Measurements from ENCODE around the gene FTO. TPM values are rescaled to one million over a fixed set of nuclear protein-coding genes. Genes with fewer than 3 reads are reported as not detected.
A peak's percentile ranks its signal among the peaks of the same experiment; 100 is the strongest.

Gene FTO
- total and polyA plus RNA-seq, 4 donors: 12.2 to 145 (median 57.7) TPM

DNA sequence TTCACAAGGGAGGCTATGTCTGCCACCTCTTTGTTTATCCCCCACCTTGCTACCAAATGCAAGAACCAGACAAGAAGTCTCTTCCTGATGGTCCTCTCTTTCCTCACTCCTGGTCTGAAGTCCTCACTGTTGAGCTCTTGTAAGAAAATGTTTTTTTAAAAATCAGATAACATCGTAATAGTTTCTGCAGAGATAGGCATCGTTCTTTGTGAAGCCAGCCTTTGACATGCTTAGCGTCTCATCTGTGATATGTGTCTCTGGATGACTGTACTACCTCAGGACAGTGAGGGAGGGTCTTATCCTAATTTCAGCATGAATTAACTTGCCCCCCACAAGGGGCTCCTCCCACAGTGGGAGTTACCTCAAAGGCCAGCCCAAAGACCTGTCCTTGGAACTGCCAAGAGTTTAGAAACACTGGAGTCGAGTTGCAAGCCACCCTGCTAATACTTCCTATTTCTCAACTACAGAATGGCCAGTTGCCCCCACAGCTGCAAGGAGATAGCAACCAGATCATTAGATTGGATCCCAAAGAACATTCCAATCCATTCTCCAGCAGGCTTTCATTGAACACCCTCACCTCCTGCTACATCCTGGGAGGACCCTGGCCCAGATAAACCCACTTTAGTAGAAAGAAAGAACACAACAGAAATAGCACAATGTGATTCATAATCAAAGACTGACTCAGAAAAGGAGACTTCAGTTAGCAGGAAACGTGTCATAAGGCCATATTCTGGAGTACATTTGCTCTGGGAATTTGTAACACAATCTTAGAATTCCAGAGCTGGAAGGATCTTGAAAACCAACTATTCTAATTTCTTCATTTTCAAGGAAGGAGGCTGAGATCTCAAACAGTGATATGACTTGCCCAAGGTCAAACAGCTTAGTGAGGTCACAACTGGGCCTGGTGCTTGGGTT lies 431.7 kb downstream of the FTO start:
- DNase-seq (no peak), ATAC-seq (ENCODE audit: insufficient read depth, low FRiP score) (no peak)
- H3K4me1 ChIP-seq (ENCODE audit: control insufficient read depth in 5 of 5, insufficient read depth in 5 of 5, low read length in 5 of 5): no peaks in the 10 kb centered on the region
- 67 to 70% methylated on average over 5 of the region's 5 CpGs for WGBS, 2 donors
- no peak overlapping the region for H3K9ac ChIP-seq (ENCODE audit: insufficient read depth in 1 of 2, low read length in 2 of 2)
- no peak overlapping the region for H3K27ac ChIP-seq (ENCODE audit: low read depth in 1 of 2, low read length in 1 of 2)
- peaks cover 0 to 2% (median 0%) of the 10 kb centered on the region in 4 donors for H3K9me3 ChIP-seq (ENCODE audit: control insufficient read depth in 4 of 4, insufficient read depth in 3 of 4, low read length in 3 of 4)
- no peaks in the 10 kb centered on the region for H3K36me3 ChIP-seq (ENCODE audit: control insufficient read depth in 4 of 4, insufficient read depth in 4 of 4, low read length in 4 of 4)
- TF ChIP-seq, protein P1, sequence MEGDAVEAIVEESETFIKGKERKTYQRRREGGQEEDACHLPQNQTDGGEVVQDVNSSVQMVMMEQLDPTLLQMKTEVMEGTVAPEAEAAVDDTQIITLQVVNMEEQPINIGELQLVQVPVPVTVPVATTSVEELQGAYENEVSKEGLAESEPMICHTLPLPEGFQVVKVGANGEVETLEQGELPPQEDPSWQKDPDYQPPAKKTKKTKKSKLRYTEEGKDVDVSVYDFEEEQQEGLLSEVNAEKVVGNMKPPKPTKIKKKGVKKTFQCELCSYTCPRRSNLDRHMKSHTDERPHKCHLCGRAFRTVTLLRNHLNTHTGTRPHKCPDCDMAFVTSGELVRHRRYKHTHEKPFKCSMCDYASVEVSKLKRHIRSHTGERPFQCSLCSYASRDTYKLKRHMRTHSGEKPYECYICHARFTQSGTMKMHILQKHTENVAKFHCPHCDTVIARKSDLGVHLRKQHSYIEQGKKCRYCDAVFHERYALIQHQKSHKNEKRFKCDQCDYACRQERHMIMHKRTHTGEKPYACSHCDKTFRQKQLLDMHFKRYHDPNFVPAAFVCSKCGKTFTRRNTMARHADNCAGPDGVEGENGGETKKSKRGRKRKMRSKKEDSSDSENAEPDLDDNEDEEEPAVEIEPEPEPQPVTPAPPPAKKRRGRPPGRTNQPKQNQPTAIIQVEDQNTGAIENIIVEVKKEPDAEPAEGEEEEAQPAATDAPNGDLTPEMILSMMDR (IDR thresholded peaks at IDR 0.05; ENCODE audit: control extremely low read depth, extremely low read depth): no peak
- H3K27me3 ChIP-seq (ENCODE audit: control insufficient read depth in 3 of 3, insufficient read depth in 3 of 3, low read length in 2 of 3): no peaks in the 10 kb centered on the region
- no peak overlapping the region for H3K4me3 ChIP-seq

DNA sequence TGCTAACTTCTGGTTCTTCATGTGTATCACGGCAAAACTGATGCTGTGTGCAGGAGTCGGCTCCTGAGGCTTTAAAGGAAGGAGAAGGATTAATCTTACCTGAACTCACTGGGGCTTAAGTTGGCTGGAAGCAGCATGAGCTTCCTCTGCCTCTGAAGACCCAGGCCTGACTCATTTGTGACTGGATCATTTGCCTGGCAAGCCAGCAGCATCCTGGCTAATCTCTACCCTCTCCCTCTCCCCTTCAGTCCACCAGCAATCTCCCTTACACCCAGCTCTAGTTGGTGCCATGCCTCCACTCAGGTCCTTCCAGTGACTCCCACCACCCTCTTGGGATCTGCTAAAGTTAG lies 432.3 kb downstream of the FTO start:
- H3K27ac ChIP-seq (ENCODE audit: low read depth in 1 of 2, low read length in 1 of 2): no peak overlapping the region
- H3K9ac ChIP-seq (ENCODE audit: insufficient read depth in 1 of 2, low read length in 2 of 2): no peak overlapping the region
- peaks cover 0 to 2% (median 0%) of the 10 kb centered on the region in 4 donors for H3K9me3 ChIP-seq (ENCODE audit: control insufficient read depth in 4 of 4, insufficient read depth in 3 of 4, low read length in 3 of 4)
- no peaks in the 10 kb centered on the region for H3K4me1 ChIP-seq (ENCODE audit: control insufficient read depth in 5 of 5, insufficient read depth in 5 of 5, low read length in 5 of 5)
- 69 to 84% methylated on average over 2 of the region's 2 CpGs for WGBS, 2 donors
- no peak for DNase-seq
- no peaks in the 10 kb centered on the region for H3K27me3 ChIP-seq (ENCODE audit: control insufficient read depth in 3 of 3, insufficient read depth in 3 of 3, low read length in 2 of 3)
- H3K4me3 ChIP-seq: no peak overlapping the region
- H3K36me3 ChIP-seq (ENCODE audit: control insufficient read depth in 4 of 4, insufficient read depth in 4 of 4, low read length in 4 of 4): no peaks in the 10 kb centered on the region
- TF ChIP-seq, protein P1 (IDR thresholded peaks at IDR 0.05; ENCODE audit: control extremely low read depth, extremely low read depth): no peak
- no peak for ATAC-seq (ENCODE audit: insufficient read depth, low FRiP score)

DNA sequence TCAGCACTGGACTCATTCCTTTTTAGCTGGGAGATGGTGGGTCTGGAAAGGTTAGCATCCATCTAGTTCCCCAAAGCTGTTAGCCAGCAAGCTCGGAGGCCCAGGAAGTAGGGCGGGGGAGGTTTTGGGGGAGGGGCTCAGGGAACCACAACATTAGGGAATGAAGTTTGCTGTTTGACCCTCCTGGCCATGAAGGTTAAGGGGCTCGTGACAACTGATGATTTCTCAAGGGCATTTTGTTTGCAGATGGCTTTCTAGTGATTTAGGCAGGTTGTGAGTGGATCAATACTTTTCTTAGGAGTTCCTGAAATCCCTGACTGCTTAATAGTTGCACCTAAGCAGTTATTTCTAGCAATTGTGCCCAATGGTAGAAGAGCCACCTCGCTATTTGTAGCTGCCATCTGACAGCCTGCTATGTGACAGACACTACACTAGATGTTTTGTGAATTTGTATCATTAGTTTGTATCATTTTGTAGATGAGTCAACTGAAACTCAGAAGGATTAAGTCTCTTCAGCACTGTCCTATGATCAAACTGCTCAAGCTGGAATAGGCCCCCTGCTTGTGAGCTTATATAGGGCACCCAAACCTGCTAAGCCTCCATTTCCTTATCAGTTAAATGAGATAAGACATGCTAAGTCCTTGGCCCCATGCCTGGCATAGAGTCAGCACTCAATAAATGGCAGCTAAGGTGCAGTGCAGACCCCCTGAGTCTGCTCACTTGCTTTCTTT lies 436.3 kb downstream of the FTO start:
- H3K36me3 ChIP-seq (ENCODE audit: control insufficient read depth in 4 of 4, insufficient read depth in 4 of 4, low read length in 4 of 4): no peaks in the 10 kb centered on the region
- no peak overlapping the region for H3K4me3 ChIP-seq
- no peaks in the 10 kb centered on the region for H3K4me1 ChIP-seq (ENCODE audit: control insufficient read depth in 5 of 5, insufficient read depth in 5 of 5, low read length in 5 of 5)
- no peak overlapping the region for H3K27ac ChIP-seq (ENCODE audit: low read depth in 1 of 2, low read length in 1 of 2)
- ATAC-seq (ENCODE audit: insufficient read depth, low FRiP score) (no peak), DNase-seq (peak in 1 of 3 donors; percentile 6)
- peaks cover 0 to 2% (median 0%) of the 10 kb centered on the region in 4 donors for H3K9me3 ChIP-seq (ENCODE audit: control insufficient read depth in 4 of 4, insufficient read depth in 3 of 4, low read length in 3 of 4)
- H3K9ac ChIP-seq (ENCODE audit: insufficient read depth in 1 of 2, low read length in 2 of 2): no peak overlapping the region
- WGBS, 2 donors: 59 to 70% methylated on average over 4 of the region's 4 CpGs
- peaks cover 0 to 5% (median 0%) of the 10 kb centered on the region in 3 donors for H3K27me3 ChIP-seq (ENCODE audit: control insufficient read depth in 3 of 3, insufficient read depth in 3 of 3, low read length in 2 of 3)
- TF ChIP-seq, protein P1 (IDR thresholded peaks at IDR 0.05; ENCODE audit: control extremely low read depth, extremely low read depth): no peak
